GM23338 (cell line): Measurements from ENCODE around the gene PRKAR1A. TPM values are rescaled to one million over a fixed set of nuclear protein-coding genes. Genes with fewer than 3 reads are reported as not detected.

Experiments
- CREB1 ChIP-seq: fragments of 250-450 bp; sonication (Bioruptor Pico); IDR thresholded peaks from 2 replicates; pipeline ENCODE4 v1.5.0; 2020; ENCODE audit warnings: low read depth, mild to moderate bottlenecking, moderate library complexity
- EZH2 ChIP-seq: fragments of 200-600 bp; sonication (generic); IDR thresholded peaks from one replicate; pipeline ENCODE4 v1.8.0; 2017; ENCODE audit warnings: antibody characterized with exemption, mild to moderate bottlenecking, low read depth; ENCODE audit not compliant: unreplicated experiment
- EZH2phosphoT487 ChIP-seq: fragments of 200-600 bp; sonication (generic); IDR thresholded peaks from one replicate; pipeline ENCODE4 v1.8.1; 2018; ENCODE audit warnings: antibody characterized with exemption; ENCODE audit not compliant: unreplicated experiment
- JUNB ChIP-seq: IDR thresholded peaks from one replicate; pipeline ENCODE4 v1.6.1; 2016; ENCODE audit warnings: antibody characterized with exemption; ENCODE audit not compliant: unreplicated experiment
- REST ChIP-seq: IDR thresholded peaks from one replicate; pipeline ENCODE4 v1.6.1; 2018; ENCODE audit warnings: antibody characterized with exemption; ENCODE audit not compliant: unreplicated experiment
- ZNF114 ChIP-seq: fragments of 250-450 bp; sonication (Bioruptor Pico); IDR thresholded peaks from 2 replicates; pipeline ENCODE4 v1.5.0; 2020; ENCODE audit warnings: mild to moderate bottlenecking, moderate library complexity
- polyA plus RNA-seq: library from polyadenylated mRNA; unstranded; fragments of >200 nt; fragmentation: Nextera tagmentation; extraction: Ambion mirVana; gene quantifications from 2 replicates; pipeline ENCODE4 v1.2.1, GENCODE V29; 2016
- total RNA-seq: library from RNA; depleted of rRNA; stranded (reverse); fragments of >200 nt; shearing (Covaris generic); gene quantifications from 2 replicates; pipeline ENCODE4 v1.2.3, GENCODE V29; 2014
- TF ChIP-seq, protein P1 (sequence below): fragments of 250-450 bp; sonication (Bioruptor Pico); IDR thresholded peaks from 2 replicates; pipeline ENCODE4 v1.5.0; 2020; ENCODE audit warnings: mild to moderate bottlenecking, moderate library complexity
- TF ChIP-seq, protein P2 (sequence below), 2 experiments: fragments of 200-600 bp in 1 of 2; sonication (generic) in 1 of 2; conservative IDR thresholded peaks; 2 replicates each; pipeline versions ENCODE4 v1.5.1 to v1.6.1; 2016 to 2017; ENCODE audit warnings: antibody characterized with exemption in 2 of 2, low read depth in 2 of 2, mild to moderate bottlenecking in 2 of 2, moderate library complexity in 1 of 2

The PRKAR1A gene
- total and polyA plus RNA-seq, 2 experiments from 2014 or later, result 90.1 to 100 TPM

- TF ChIP-seq, protein P1, sequence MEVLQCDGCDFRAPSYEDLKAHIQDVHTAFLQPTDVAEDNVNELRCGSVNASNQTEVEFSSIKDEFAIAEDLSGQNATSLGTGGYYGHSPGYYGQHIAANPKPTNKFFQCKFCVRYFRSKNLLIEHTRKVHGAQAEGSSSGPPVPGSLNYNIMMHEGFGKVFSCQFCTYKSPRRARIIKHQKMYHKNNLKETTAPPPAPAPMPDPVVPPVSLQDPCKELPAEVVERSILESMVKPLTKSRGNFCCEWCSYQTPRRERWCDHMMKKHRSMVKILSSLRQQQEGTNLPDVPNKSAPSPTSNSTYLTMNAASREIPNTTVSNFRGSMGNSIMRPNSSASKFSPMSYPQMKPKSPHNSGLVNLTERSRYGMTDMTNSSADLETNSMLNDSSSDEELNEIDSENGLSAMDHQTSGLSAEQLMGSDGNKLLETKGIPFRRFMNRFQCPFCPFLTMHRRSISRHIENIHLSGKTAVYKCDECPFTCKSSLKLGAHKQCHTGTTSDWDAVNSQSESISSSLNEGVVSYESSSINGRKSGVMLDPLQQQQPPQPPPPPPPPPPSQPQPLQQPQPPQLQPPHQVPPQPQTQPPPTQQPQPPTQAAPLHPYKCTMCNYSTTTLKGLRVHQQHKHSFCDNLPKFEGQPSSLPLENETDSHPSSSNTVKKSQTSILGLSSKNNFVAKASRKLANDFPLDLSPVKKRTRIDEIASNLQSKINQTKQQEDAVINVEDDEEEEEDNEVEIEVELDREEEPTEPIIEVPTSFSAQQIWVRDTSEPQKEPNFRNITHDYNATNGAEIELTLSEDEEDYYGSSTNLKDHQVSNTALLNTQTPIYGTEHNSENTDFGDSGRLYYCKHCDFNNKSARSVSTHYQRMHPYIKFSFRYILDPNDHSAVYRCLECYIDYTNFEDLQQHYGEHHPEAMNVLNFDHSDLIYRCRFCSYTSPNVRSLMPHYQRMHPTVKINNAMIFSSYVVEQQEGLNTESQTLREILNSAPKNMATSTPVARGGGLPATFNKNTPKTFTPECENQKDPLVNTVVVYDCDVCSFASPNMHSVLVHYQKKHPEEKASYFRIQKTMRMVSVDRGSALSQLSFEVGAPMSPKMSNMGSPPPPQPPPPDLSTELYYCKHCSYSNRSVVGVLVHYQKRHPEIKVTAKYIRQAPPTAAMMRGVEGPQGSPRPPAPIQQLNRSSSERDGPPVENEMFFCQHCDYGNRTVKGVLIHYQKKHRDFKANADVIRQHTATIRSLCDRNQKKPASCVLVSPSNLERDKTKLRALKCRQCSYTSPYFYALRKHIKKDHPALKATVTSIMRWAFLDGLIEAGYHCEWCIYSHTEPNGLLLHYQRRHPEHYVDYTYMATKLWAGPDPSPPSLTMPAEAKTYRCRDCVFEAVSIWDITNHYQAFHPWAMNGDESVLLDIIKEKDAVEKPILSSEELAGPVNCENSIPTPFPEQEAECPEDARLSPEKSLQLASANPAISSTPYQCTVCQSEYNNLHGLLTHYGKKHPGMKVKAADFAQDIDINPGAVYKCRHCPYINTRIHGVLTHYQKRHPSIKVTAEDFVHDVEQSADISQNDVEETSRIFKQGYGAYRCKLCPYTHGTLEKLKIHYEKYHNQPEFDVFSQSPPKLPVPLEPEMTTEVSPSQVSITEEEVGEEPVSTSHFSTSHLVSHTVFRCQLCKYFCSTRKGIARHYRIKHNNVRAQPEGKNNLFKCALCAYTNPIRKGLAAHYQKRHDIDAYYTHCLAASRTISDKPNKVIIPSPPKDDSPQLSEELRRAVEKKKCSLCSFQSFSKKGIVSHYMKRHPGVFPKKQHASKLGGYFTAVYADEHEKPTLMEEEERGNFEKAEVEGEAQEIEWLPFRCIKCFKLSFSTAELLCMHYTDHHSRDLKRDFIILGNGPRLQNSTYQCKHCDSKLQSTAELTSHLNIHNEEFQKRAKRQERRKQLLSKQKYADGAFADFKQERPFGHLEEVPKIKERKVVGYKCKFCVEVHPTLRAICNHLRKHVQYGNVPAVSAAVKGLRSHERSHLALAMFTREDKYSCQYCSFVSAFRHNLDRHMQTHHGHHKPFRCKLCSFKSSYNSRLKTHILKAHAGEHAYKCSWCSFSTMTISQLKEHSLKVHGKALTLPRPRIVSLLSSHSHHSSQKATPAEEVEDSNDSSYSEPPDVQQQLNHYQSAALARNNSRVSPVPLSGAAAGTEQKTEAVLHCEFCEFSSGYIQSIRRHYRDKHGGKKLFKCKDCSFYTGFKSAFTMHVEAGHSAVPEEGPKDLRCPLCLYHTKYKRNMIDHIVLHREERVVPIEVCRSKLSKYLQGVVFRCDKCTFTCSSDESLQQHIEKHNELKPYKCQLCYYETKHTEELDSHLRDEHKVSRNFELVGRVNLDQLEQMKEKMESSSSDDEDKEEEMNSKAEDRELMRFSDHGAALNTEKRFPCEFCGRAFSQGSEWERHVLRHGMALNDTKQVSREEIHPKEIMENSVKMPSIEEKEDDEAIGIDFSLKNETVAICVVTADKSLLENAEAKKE (CRISPR knock-in tag), result no peak
- no peak for TF ChIP-seq CREB1 (CRISPR knock-in tag)
- TF ChIP-seq JUNB, result no peak
- no peak for TF ChIP-seq EZH2phosphoT487
- no peak for TF ChIP-seq REST
- TF ChIP-seq, protein P2, sequence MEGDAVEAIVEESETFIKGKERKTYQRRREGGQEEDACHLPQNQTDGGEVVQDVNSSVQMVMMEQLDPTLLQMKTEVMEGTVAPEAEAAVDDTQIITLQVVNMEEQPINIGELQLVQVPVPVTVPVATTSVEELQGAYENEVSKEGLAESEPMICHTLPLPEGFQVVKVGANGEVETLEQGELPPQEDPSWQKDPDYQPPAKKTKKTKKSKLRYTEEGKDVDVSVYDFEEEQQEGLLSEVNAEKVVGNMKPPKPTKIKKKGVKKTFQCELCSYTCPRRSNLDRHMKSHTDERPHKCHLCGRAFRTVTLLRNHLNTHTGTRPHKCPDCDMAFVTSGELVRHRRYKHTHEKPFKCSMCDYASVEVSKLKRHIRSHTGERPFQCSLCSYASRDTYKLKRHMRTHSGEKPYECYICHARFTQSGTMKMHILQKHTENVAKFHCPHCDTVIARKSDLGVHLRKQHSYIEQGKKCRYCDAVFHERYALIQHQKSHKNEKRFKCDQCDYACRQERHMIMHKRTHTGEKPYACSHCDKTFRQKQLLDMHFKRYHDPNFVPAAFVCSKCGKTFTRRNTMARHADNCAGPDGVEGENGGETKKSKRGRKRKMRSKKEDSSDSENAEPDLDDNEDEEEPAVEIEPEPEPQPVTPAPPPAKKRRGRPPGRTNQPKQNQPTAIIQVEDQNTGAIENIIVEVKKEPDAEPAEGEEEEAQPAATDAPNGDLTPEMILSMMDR (conservative IDR thresholded peaks at IDR 0.05; ENCODE audit: low read depth in 2 of 2), result no peak
- TF ChIP-seq EZH2, result no peak
- no peak for TF ChIP-seq ZNF114 (CRISPR knock-in tag)
Observed at GRCh38 chr17:68495081-68495480, 17.1 kb upstream of the PRKAR1A start (continued).
